Activated CD4-positive, CD25-positive, alpha-beta regulatory T cell (primary cell): ENCODE results near the gene AZI2.
A peak's percentile ranks its signal among the peaks of the same experiment; 100 is the strongest.

Source experiments
- DNase-seq, 4 experiments: peaks; one replicate each; lab custom pipeline; 2025; lab: John Stamatoyannopoulos, UW

AZI2 gene, protein sequence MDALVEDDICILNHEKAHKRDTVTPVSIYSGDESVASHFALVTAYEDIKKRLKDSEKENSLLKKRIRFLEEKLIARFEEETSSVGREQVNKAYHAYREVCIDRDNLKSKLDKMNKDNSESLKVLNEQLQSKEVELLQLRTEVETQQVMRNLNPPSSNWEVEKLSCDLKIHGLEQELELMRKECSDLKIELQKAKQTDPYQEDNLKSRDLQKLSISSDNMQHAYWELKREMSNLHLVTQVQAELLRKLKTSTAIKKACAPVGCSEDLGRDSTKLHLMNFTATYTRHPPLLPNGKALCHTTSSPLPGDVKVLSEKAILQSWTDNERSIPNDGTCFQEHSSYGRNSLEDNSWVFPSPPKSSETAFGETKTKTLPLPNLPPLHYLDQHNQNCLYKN

DNA sequence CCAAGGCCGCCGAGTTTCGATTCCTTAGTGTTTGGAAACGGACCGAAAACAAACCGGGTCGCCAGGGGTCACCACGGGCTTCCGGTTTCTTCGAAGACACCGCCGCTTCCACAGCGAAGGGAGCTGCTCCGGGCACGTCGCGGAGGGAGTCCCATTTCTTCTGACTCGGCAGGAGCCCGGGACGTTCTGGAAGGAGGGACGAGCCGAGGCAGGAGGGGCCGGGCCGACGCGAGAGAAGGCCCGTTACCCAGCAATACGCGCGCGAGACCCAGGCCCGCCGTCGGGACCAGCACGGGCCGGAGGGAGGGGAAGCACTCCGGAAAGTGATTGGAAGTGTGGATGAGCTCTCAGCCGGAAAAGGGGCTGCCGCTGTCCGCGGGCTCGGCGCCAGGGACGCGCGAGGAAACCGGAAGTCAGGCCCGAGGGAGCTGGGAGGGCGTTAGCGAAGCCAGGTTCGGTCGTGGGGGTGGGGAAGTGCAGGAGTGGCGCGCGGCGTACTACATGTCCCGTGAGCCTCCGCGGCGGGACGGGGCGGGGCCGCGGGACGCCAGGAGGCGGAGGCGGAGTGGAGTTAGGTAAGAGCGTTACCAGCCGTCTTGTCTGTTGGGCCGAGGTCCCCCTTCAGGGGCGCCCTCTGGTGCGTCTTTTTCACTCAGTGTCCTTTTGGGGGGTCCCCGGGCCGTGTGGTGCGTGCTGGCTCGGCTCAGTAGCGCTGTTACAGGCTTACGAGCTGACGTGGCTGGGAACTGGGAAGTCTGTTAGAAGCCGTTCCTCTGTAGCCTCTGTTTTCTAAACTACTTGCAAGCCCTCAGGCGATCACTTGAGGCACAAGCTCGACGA, at the start of gene AZI2, which contains the start of gene ZCWPW2:
Gene AZI2 (minus strand): TSS at position 196 of the 840 bp plus-strand sequence. CDS start 8,207 bp downstream, outside the sequence.
Gene ZCWPW2 (plus strand): TSS at position 93 of the 840 bp plus-strand sequence. CDS start 64,348 bp downstream, outside the sequence.
- peak; percentile 79 to 85 (median 83) for DNase-seq

DNA sequence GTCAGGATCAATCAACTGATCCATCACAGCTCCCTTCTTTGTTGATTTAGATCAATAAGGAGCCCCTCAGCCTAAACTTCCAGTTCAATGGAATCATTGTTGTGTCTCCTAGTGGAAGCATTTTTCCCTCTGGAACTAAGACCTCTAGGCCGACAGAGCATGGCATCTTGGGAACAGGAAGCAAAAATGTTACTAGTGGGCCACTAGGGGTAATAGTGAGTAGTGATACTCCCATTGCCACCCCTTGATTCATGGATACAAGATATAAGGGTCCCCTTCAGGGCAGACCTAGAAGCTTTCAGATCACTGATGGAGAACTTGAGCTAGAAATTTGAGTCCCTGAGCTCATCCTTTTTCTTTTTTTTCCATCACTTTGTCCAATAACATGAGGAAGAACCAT, 40.4 kb upstream of the AZI2 start:
- no peak for DNase-seq

DNA sequence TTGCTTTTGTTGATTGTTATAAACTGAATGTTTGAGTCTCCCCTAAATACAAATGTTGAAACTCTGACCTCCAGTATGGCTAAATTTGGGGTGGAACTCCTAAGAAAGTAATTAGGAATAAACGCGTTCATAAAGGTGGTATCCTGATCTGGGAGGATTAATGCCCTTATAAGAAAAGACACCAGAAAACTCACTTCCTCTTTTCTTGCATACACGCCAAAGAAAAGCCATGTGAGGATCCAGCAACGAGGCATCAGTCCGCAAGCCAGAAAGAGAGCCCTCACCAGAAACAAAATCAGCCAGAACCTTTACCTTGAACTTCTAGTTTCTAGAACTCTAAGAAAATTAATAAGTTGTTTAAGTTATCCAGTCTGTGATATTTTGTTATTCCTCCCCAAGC, 37.4 kb upstream of the AZI2 start:
- DNase-seq: no peak

DNA sequence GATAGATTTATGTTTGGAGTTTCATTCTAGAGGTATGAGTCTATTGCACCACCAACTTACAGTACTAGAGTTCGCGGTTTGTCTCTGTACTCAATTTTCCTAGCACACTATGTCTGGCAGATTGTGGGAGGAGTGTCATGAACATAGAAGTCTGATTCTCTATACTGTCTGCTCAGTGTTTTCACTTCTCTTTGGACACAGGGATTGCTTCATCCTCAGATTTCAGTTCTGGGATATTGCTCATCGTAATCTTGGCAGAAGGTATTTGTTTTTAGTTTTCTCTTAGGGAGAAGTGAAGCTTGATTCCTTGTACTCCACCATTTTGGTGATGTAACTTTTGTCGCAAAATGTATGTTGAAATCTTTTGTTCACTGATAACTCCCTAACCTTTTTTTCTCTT, 27.8 kb upstream of the AZI2 start:
- DNase-seq: no peak

DNA sequence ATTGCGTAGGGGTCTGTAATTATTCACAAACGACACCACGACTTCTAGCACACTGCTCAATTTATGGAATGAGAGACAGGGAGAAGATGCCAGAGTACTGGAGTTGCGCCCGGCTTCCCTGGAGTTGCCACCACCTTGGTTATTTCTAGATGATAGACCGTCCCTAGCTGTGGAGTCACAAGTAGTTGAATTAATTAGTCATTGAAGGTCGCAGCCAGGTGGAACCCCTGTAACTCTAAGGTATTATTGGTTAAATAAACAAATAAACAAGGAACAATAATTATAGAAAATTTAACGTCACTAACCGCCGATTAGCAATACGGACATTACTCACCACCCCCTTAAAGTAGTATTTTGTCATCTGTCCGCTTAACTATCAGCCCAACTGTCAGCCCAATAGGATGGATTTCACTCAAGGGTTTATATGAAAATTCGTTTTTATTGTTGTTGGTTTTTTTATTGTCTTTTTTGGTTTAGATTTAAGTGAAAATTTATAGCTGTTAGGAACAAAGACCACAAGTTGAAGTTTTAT, 911 bp upstream of the AZI2 start:
- no peak for DNase-seq

DNA sequence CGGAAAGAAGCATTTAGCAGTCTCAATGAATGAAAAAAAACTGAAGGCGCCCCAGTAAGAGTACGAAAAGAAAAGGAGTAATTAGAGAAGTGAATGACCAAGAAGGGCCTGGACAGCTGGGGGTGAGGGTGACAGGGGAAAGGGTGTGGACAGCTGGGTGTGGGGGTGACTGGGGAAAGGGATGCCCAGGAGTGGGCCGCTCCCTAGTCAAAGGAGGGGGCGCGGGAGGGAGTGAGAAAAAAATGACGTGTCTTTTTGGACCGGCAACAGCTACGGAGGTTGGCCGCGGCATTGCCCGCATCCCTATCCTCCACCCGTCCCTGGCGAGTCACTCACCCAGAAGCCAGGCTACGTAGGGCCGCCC, 377 bp downstream of the AZI2 start:
- no peak for DNase-seq

DNA sequence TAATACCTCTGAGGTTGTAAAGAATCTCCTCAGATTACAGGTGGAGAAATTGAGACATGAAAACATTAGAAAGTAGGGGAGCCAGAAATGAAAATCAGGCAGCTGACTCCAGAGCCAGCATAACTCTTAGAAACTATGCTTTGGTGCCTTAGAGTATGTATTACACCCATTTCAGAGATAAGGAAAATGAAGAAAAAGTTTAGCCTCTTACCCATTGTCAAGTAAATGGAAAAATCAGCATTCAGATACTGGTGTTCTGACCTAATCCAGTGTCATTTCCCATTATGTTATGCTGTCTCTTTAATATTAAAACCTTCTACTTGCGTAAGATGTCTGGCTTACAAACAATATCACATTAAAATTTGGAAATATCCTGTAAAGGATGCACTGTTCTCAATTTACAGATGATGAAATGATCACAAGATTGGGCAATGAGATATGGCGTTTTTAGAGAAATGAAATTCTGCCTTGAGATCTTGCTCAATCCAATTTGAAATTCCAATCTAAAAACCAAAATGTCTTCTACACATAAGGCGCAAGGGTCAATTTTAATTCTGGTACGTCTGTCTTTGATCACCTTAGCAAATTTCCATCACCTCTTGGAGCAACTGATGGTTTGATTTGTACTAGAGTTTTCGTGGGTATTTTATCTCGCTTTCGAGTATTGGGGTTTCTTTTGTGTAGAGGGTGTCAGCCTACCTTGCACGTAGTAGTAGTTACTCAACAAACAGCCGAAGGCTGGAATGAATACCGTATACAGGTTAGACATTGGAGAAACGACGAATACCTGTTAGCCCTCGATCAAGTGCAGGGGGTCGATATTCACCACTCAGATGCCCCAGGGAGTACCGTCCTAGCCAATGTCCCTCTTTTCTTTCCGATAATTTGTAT, 1.0 kb downstream of the AZI2 start:
- DNase-seq: no peak

DNA sequence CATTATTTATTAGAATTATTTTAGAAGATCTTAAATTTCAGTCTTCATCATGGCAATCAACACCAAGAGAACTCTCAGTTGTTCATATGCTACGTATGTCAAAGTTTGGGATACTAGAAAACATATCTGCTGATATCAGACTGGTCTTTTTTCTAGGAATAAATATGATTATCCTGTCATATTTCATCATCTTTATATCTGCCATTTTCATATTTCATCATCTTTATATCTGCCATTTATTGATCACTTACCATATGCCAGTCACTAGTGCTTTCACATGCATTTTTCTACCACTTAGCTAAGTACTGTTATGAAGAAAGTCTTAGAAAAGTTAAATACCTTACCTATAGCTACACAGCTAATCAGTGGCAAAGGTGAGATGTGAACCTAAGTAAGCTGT, 2.9 kb downstream of the AZI2 start:
- no peak for DNase-seq

DNA sequence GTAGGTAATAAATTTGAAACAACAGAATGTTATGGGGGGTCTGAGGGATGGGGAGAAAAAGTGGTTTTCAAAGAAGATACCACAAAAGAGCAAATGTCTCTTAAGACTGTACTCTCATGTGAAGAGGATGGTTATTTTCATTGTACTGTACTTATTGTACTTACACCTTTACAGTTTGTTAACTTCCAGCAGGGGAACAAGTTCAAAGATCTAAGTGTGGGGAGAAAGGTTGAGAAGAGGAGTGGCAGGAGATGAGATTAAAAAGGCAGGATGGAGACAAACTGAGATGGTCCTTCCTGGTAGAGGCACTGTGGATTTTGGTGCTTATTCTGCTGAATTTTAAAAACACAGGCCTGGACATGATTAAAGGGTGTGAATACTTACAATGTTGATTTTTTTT, 5.5 kb downstream of the AZI2 start:
- DNase-seq: no peak

DNA sequence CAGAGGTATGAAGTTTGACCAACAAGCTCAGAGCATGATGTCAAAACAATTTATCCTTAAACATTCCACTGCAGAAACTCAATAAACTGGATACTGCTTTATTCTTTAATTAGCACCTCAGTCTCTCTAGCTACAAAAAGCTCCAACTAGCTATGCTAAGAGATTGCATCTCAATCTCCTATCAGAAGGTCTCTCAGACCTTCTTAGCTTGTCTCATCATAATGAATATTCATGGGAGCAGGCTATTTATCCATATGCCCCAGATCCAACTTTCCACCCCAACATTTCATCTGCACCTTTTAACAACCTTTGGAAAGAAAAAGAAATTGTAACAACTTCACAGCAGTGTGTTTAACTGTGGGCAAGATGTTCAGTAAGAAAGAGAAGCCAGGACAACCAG, 11.4 kb downstream of the AZI2 start:
- no peak for DNase-seq

DNA sequence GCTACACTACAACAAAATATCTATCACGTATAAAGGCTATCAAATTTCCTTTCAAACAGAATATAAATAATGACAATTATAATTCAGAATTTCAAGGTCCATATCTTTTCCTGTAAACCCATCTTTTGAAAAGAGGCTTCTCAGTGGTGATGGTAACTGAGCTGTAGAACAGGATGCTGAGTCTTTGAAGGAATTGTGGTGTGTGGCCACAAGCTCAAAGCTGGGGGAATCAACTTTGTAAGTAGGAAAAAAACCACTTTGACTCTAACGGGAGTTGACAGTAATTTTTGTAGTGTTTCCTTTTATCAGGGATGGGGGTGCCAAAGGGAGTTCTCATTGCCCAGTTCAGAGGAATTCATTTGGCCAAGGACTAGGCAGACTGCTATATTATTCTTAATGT, 13.4 kb downstream of the AZI2 start:
- DNase-seq: no peak

DNA sequence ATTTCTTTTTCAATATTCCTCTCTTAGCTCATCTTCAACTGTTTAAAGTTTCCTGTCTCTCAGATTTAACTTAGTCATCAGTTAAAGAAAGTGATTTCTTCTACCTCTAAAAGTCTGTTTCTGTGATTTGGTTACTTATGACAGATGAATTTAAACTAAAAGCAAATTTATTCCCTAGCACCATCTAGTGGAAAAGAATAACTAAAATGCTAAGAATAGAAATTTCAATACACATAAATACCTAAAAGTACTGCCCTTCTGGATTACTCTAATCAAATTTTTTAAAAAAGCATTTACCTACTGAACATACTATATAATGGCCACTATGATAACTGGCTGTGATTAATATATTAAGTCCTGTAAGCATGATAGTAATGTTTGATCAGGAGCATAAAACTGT, 14.1 kb downstream of the AZI2 start:
- no peak for DNase-seq

DNA sequence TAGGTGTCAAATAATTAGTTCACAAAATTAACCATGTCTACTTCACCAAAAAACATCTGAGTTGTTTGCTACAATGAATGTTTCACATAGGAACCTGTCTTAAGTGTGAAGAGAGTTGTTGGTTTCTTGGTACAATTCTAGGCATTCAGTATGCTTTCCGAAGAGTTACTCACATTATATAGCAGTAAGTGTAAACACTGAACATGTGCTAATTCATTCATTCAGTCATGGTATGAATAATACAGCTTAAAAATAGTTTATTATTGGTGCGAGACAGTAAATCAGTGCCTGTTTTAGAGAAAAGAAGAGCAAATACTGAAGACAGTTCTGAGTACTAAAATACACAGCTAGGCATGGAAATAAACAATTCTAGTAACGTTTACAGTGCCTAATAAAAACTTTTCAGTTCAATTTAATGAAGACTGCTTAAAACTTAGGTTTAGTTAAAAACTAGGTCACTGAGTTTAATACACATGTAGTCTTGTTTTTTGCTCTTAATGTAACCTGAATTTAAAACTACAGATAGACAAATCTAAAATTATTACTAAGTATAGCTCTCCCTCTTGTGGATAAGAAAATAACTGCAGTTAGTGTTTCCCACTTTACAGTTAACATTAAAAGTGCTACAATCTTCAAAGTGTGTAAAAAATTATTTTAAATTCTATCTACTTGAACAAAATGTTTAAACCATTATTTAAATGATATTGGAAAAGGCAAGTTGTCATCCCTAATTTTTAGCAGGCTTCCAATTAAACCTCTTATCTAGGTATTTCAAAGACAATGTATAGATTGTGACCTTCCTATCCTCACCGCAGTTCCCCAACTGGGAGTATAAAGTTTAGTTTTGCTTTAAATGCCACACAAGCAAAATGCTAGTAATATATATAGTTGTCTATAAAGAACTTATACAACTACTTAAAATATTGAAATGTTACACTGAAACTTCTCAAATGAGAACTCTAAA, 20.2 kb downstream of the AZI2 start:
- no peak for DNase-seq

DNA sequence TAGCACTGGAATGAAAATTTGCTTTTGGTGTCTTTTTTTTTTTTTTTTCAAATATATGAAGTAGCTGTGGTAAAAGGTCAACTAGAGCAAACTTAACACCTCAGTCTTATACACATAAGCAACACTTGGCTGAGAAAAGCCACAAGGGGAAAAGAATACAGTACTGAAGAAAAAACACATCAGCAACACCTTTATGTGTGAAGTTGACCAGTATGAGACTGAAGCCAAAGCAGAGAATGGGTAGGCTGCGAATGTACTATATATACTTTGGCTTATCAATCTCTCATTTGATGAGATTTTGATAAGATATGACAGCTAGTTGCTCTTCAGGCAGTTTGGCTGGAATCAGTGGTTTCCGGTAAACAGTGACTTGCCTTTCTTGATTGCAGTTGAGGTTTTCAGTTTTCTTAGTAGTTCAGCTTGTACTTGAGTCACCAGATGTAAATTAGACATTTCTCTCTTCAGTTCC, 22.1 kb downstream of the AZI2 start:
- DNase-seq: no peak

DNA sequence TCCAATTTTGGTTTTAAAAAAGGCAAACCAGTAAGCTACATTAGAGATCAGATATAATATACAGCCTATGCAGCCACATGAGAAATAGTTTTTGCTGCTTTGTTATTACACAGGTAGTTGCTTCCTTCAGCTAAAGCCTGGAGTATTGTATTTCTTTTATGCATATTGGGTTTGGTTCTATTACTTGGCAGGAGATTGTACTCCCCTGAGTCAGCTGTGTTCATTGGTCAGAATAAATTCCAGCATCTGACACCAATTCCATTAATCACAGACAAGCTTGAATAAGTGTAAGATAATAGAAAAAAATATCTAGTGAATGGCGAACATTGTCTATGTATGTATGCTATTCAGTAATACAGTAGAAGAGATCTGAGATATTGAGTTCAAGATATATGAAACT, 26.2 kb downstream of the AZI2 start:
- DNase-seq: no peak

DNA sequence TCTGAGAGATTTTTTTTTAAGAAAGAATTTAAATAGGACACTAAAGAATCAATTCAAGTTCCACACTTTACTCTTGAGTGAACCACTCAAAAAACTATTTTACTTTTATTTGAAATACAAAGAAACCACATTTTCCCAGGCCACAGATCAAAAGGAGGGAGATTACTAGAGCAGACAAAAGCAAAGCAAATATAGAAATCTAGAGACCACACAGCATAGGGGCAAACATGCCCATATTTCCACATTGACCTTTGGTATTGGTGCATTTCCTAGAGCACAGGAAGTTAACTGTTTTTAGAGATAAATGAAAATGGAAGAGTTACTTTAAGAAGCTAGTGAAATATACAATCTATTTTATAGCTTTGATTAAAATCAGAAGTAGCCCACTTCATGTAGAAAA, 27.6 kb downstream of the AZI2 start:
- DNase-seq: no peak

DNA sequence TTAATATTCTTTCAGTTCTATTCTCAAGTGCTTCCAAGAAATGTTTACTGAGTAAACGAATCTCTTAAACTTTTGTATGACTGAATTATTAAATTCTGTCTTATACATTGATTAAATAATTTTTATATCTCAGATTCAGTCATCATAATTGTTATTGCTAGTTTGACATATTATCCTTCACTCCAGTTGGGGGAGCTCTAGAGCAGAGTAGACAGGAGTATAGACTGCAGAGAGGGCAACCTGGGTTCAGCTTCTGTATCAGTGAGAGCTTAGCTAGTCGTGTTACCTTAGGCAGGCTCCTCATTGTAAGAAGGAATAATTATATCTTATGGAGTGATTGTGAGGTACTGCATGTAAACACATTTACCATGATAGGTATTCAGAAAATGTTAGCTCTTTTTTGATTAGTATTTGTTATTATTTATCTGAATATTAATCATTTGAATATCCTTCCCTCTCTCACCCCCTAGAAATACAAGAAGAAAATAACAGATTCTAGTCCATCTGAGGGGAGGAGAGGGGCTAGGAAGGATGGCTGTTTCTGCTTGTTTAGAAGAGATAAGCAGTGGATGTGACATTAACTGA, 31.1 kb downstream of the AZI2 start:
- peak in 1 of 4 experiments; percentile 2 for DNase-seq

DNA sequence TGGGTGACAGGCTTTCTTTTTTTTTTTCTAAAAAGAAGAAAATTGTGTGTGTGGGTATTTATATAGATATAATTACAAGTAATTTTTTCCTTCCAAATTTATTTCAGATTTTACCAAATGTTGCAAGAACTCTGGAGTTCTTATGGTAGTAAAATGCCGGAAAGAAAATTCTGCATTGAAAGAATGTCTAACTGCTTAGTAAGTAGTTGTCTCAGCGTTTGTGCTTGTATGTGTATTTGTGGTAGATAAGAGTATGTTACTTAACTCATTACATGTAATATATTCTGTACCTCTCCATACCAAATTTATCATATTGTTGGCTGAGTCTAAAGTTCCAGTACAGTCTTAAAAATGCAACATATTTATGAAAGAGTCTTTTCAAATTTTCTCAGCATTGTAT, 32.4 kb downstream of the AZI2 start:
- no peak for DNase-seq

DNA sequence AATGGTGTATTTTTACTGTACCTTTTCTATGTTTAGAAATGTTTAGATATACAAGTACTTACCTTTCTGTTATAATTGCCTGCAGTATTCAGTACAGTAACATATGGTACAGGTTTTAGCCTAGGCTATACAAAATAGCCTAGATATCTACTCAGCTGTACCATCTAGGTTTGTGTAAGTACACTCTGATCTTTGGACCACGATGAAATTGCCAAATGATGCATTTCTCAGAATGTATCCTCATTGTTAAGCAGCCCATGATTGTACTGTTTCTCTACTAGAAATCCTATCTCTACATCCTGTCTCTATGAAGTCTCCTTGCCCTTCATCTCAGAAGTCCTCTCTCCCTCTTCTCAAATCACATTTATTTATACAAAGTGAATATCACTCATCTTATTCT, 32.9 kb downstream of the AZI2 start:
- DNase-seq: no peak

DNA sequence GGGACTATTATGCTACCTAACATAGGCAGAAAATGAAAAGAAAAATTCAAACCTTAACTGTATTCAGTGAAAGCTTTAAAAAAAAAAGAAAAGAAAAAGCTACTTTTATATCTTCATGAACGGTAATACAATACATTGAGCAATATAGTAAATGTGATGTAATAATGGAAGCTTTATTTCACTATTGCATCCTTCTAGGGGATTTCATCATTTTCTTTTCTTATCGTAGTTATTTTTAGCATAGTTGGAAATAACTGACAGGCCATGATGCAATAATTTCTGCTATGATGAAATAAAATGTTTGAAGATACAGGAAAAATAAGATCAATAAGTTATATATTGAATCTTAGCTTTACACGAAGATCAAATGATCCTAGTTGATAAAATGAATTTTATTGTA, 40.4 kb downstream of the AZI2 start:
- DNase-seq: no peak
